ENCODE data around the gene ZNF628.

Gene ZNF628

DNA sequence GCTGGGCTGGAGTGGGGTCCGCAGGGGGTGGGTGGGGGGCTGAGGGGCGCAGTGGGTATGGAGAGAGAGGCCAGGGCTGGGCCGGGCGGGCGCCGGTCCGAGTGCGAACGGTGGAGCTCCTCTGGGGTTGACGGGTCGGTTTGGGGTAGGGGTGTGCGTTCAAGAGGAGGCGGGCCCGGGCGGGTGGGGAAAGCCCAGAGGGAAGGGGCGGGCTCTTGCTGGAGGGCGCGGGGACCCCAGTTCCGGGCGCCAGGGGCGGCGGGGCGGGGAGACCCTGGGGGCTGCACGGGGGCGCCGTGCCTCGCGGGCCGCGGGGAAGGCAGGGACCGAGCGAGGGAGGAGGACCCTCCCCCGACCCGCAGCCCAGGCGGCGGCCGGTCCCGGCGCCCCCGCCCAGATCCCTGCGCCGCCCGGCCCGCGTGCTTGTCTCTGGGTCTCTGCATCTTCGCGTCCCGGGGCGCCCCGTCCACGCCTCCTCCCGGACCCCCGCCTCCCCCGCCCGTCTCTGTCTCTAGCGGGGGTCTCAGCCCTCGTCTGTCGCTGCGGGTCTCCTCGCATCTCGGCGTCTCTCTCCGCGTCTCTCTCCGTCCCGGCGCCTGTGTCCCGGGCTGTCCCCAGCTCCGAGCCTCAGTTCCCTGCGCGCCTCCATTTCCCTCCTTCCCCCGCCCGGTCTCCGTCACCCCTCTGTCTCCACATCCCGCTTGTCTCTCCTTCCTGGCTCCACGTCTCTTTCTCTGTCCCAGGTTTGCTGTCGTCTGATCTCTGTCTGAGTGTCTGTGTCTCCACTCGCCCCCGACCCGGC is 25.1 kb upstream of the ZNF628 start:
- no peak for DNase-seq

DNA sequence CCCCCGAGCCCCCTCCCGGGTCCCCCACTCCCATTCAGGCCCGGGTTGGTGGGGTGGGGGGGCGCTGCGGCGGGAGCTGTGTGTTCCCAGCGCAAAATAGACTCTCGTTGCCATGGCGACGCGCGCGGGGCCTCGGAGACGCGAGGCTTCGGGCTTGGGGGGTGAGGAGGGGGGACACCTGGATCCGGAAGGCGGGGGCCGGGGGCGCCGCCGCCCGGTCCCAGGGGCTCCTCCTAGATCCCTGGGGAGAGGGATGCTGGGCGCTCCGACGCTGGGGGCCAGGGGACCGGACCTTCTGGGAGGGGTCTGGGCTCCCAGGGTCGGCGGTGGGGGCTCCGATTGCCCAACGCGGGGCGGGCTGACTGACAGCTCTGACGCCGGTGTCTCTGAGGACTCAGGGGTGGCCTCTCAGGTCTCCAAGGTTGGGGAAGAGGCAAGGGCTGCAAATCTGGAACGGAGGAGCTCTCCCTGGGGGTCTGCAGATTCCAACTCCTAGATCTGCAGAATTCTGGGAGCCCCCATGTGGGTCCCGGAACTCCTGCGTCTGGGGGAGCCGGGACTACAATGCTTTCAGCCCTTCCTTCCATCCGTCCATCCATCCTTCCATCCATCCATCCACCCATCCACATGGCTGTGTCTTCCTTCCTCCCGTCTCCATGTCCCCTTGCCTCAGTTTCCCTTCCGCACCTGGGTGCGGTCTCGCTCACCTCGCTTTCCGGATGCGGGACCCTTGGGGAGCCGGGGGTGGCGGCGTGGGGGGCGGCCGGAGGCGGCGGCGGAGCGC is 24.3 kb upstream of the ZNF628 start:
- peak; percentile 42 for DNase-seq

GRCh38 chr19:55452749-55453346 is 23.6 kb upstream of the ZNF628 start:
- DNase-seq: peak; percentile 93

- no peak for DNase-seq
Measured at GRCh38 chr19:55453511-55454260, 22.7 kb upstream of the ZNF628 start.

- DNase-seq: no peak
Measured at GRCh38 chr19:55454787-55455243, 21.6 kb upstream of the ZNF628 start.

- no peak for DNase-seq
Measured at GRCh38 chr19:55455576-55456235, 20.7 kb upstream of the ZNF628 start.

DNA sequence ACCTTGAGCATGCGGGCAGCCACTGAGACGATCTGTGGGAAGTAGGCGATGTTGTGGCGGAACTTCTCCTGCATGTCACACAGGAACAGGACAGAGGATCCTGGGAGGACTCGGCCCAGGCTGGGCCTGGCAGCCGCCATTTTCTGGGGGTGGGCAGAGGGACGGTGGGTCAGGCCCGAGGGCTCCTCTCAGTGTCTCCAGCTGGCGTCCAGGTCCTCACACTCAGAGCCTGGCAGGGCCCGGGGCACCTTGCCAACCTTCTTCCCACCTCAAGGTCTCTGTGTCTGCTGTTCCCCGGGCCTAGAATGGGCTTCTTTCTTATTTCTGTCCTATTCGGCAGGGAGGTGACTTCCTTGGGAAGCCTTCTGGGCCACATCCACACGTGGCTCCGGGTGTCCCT is 20.1 kb upstream of the ZNF628 start:
- no peak for DNase-seq

- DNase-seq: no peak
Measured at GRCh38 chr19:55457683-55458457, 18.5 kb upstream of the ZNF628 start.

- no peak for DNase-seq
Measured at GRCh38 chr19:55459551-55459949, 16.9 kb upstream of the ZNF628 start.

DNA sequence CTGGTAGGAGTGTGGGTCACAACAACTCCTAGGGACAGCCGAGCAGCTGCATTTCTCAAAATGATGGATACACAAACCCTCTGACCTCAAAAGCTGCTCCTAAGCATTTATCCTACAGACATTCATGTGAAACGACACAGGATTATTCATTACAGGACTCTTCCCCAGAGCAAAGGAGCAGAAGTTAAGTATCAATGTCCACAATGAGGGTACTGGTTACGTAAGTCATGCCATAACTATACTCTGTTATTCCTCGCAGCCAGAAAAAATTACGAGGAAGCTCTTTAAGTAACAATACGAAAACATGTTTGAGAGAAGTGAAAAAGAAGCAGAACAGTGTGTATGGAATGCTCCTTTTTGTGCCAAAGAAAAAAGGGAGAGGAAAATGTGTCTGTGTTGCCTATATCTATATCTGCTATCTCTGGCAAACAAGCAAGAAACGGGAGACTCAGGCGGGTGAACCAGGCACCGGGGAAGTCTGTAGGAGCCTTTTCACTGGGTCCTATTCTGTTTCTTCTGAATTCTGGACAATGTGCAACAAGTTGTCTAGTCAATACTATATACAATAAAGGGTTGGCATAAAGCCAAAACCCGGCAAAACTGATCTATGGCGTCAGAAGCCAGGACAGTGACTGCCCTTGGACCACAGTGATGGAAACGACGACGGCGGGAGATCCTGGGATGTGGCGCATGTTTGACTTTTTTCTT is 16.3 kb upstream of the ZNF628 start:
- no peak for DNase-seq

- no peak for DNase-seq
Measured at GRCh38 chr19:55460670-55461258, 15.7 kb upstream of the ZNF628 start.

- DNase-seq: peak; percentile 100
Measured at GRCh38 chr19:55461259-55461973, 15.0 kb upstream of the ZNF628 start, which contains the start of gene ISOC2. TSS of gene ISOC2 (minus strand) at chr19:55461642. CDS start at chr19:55456486, 5,156 bp downstream.

DNA sequence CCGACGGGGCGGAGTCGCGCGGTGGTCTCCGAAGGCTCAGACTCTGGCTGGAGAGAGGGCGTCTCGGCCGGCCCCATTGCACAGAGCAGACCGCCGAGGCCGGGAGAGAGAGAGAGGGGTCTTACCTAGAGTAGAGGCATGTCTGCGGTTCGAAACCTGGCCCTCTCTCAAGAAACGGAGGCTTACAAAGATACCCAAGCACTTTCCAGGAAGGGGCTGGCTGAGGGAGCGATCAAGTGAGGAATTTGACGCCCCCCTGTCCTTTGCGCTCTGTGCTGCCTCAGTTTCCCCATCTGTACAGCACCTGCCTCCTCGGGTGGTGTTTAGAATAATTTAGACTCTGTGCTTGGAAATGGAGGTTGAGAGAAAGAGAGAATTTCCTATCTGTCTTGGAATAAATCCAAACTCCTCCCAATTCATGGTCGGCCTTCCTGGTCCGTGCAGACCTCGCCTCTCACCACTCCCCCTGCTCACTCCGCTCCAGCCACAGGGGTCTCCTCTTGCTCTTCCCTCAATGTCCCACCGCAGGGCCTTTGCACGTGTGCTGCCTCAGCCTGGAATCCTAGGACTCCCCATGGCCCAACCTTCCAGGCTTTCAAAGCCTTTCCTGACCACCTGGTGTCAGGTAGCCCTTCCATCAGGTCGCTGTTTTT is 14.3 kb upstream of the ZNF628 start:
- DNase-seq: no peak

DNA sequence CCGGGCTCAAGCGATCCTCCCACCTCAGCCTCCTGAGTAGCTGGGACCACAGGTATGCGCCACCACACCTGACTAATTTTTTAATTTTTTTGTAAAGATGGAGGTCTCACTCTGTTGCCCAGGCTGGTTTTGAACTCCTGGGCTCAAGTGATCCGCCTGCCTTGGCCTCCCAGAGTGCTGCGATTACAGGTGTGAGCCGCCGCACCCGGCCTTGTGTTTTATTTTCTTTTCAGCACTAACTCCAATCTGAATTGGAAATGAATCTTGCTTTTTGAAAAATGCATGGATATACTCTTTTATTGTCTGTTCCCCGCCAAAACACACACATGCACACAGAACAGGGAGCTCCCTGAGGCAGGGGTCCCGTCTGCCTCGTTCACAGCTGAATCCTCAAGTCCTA is 13.7 kb upstream of the ZNF628 start:
- no peak for DNase-seq

- DNase-seq: no peak
Measured at GRCh38 chr19:55463583-55464031, 12.8 kb upstream of the ZNF628 start.

DNA sequence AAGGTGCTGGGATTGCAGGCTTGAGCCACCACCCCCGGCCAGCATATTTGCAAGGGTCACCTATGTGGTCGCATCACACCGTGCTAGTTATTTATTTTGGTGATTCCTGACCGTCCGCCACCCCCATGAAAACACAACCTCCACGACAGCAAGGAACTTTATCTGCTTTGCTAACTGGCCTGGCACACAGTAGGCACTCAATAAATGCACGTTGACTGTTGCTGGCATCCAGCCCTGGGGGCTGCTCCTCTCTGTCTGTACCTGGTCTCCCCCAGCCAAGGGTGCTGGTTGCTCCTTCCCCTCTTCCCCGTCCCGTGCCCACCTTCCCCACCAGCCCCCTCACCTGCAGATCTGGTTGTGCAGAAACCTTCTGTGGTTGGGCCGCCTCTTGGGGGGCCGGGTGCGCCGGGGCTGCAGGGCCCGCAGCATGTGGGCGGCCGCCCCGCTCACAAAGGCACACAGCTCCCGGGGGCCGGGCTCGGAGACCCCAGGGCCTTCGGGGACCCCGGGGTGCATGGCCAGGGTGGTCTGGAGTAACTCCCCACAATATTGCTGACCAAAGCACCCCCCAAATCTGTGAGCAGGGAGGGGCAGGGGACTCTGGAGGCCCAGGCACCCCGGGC is 12.3 kb upstream of the ZNF628 start:
- DNase-seq: no peak

GRCh38 chr19:55464662-55465054 is 11.8 kb upstream of the ZNF628 start, which contains the start of gene C19orf85:
TSS of gene C19orf85 (minus strand) at chr19:55464751. CDS start at chr19:55464554, 197 bp downstream.
- DNase-seq: no peak

GRCh38 chr19:55465460-55466240 is 10.8 kb upstream of the ZNF628 start:
- no peak for DNase-seq
